Measurements from ENCODE around the gene PCYT1B. TPM values are rescaled to one million over a fixed set of nuclear protein-coding genes. Genes with fewer than 3 reads are reported as not detected.

Gene PCYT1B
- total and polyA plus RNA-seq, 9 of the 15 experiments (the other 6 are each of a cell fraction or from before 2014, with no cell fraction given), result 0.04 to 0.34 (median 0.07) TPM; not detected in 1

- no peak for TF ChIP-seq E2F8 (IDR thresholded peaks at IDR 0.05; ENCODE audit: low read depth, partially characterized antibody)
- 0 out of 2 replicates have a peak, but pooled peaks have one; percentile 11 for TF ChIP-seq CTBP1 (IDR thresholded peaks at IDR 0.05; ENCODE audit: borderline replicate concordance)
- no peak for TF ChIP-seq NR2C2 (CRISPR knock-in tag; IDR thresholded peaks at IDR 0.05)
- TF ChIP-seq NR2C2 (tag; IDR thresholded peaks at IDR 0.05), result no peak
- TF ChIP-seq ZNF79 (CRISPR knock-in tag; IDR thresholded peaks at IDR 0.05; ENCODE audit: low read depth), result no peak
- TF ChIP-seq ZNF668 (CRISPR knock-in tag; IDR thresholded peaks at IDR 0.05), result no peak
- TF ChIP-seq MEIS2 (IDR thresholded peaks at IDR 0.05; ENCODE audit: partially characterized antibody), result peak; percentile 21
- TF ChIP-seq TAL1 (IDR thresholded peaks at IDR 0.05), result peak; percentile 33; the same call in 1 of the 2 replicates
Measured at GRCh38 chrX:24662352-24662751, 15.2 kb upstream of the PCYT1B start (continued).

GRCh38 chrX:24661292-24661691 is 14.1 kb upstream of the PCYT1B start:
- no peak for ATAC-seq
- ChIA-PET POLR2A (no interaction called here), CTCF (ENCODE audit: low intra/inter-chr PET ratio) (no interaction called here)
- intact Hi-C loops (cut with micrococcal nuclease), result no loop called here
- no peak overlapping the region for H3K4me2 ChIP-seq (ENCODE audit: insufficient read depth, low read length)
- no peaks in the 10 kb centered on the region for H3K79me2 ChIP-seq (ENCODE audit: control insufficient read depth, insufficient read depth, low read length)
- no peaks in the 10 kb centered on the region for H4K20me1 ChIP-seq (replicated peaks; ENCODE audit: control insufficient read depth, insufficient read depth, low read length)
- no peaks in the 10 kb centered on the region for H3K27me3 ChIP-seq (ENCODE audit: control insufficient read depth in 2 of 2, insufficient read depth in 2 of 2, low read length in 2 of 2)
- H3K9ac ChIP-seq (ENCODE audit: insufficient read depth in 1 of 2, low read depth in 2 of 2, low read length in 2 of 2), result no peak overlapping the region
- no peak overlapping the region for H2AFZ ChIP-seq (ENCODE audit: low read depth, low read length)
- no peak for FAIRE-seq
- no peaks in the 10 kb centered on the region for H3K36me3 ChIP-seq (ENCODE audit: control insufficient read depth, insufficient read depth, low read length)
- no peaks in the 10 kb centered on the region for H3K9me3 ChIP-seq (replicated peaks; ENCODE audit: control insufficient read depth, insufficient read depth, low read depth, low read length)
- no peak overlapping the region for H3K27ac ChIP-seq (ENCODE audit: extremely low read depth, low read depth, low read length)
- H3K4me3 ChIP-seq, result no peak overlapping the region
- H3K4me1 ChIP-seq (replicated peaks in 1 of 2; ENCODE audit: control insufficient read depth in 2 of 2, insufficient read depth in 2 of 2, low read length in 2 of 2), result no peaks in the 10 kb centered on the region; a peak in 1 of 5 replicates
- in situ Hi-C loops (cut with MboI), result no loop called here
- TF ChIP-seq DNMT1 (IDR thresholded peaks at IDR 0.05) (no peak), NR4A1 (CRISPR knock-in tag; IDR thresholded peaks at IDR 0.05) (no peak), NR4A1 (tag; IDR thresholded peaks at IDR 0.05) (no peak)
- no TSS peak for BruUV-seq (replicated peaks)
- H3K9me1 ChIP-seq (ENCODE audit: control insufficient read depth, insufficient read depth, low read length), result no peaks in the 10 kb centered on the region
- DNase-seq (ENCODE audit: extremely low read depth in 1 of 4, low spot score in 3 of 4), result no peak

All from K562 (cell line).